Progenitor cell of endocrine pancreas (in vitro differentiated cells): Measurements from ENCODE around the gene HK1. TPM values are rescaled to one million over a fixed set of nuclear protein-coding genes. Genes with fewer than 3 reads are reported as not detected.

Experiments
- DNase-seq: peaks from one replicate; pipeline ENCODE4 v3.0.0; 2021; ENCODE audit warnings: low spot score; ENCODE audit not compliant: unreplicated experiment
- H3K27ac Mint-ChIP-seq: 2 replicates; pipeline ENCODE4 v1.8.0; 2021; ENCODE audit warnings: mild to moderate bottlenecking, moderate library complexity, mixed read lengths
- H3K27me3 Mint-ChIP-seq: 2 replicates; pipeline ENCODE4 v1.8.0; 2021; ENCODE audit warnings: mixed read lengths
- H3K36me3 Mint-ChIP-seq: 2 replicates; pipeline ENCODE4 v1.8.0; 2022; ENCODE audit warnings: mixed read lengths; ENCODE audit not compliant: insufficient read depth
- H3K4me1 Mint-ChIP-seq: 2 replicates; pipeline ENCODE4 v1.8.0; 2021; ENCODE audit warnings: low read depth, mixed read lengths
- H3K4me3 Mint-ChIP-seq: 2 replicates; pipeline ENCODE4 v1.8.0; 2021; ENCODE audit warnings: low read depth, mild to moderate bottlenecking, moderate library complexity, mixed read lengths
- H3K9me3 Mint-ChIP-seq: 2 replicates; pipeline ENCODE4 v1.8.0; 2021; ENCODE audit warnings: low read depth, mixed read lengths
- CTCF ChIP-seq: fragments of 200-600 bp; sonication (generic); IDR thresholded peaks from one replicate; pipeline ENCODE4 v1.5.0; 2021; ENCODE audit warnings: antibody characterized with exemption, mild to moderate bottlenecking; ENCODE audit not compliant: unreplicated experiment
- total RNA-seq: library from RNA; stranded (reverse); gene quantifications from 2 replicates; pipeline ENCODE4 v1.2.1, GENCODE V29; 2021

The HK1 gene
- total RNA-seq, 1 donor from 2014 or later, result 32.5 TPM

GRCh38 chr10:69254877-69255276 lies 23.4 kb upstream of the HK1 start:
- Mint-ChIP-seq H3K27me3 (no peaks in the 10 kb centered on the region), H3K9me3 (peaks cover 4% of the 10 kb centered on the region), H3K4me1 (no peaks in the 10 kb centered on the region), H3K27ac (no peak overlapping the region), H3K36me3 (peaks cover 2% of the 10 kb centered on the region), H3K4me3 (no peak overlapping the region)
- TF ChIP-seq CTCF, result no peak
- DNase-seq, result no peak

GRCh38 chr10:69259547-69260243 lies 18.6 kb upstream of the HK1 start:
- no peak overlapping the region for H3K27ac Mint-ChIP-seq

GRCh38 chr10:69261184-69261583 lies 17.1 kb upstream of the HK1 start:
- Mint-ChIP-seq H3K4me3 (no peak overlapping the region), H3K4me1 (no peaks in the 10 kb centered on the region), H3K36me3 (no peaks in the 10 kb centered on the region), H3K9me3 (no peaks in the 10 kb centered on the region), H3K27ac (no peak overlapping the region), H3K27me3 (peaks cover 11% of the 10 kb centered on the region)
- TF ChIP-seq CTCF, result no peak
- no peak for DNase-seq

More at GRCh38 chr10:69259547-69260243, 18.6 kb upstream of the HK1 start:
- no peak for DNase-seq
- no peaks in the 10 kb centered on the region for H3K4me1 Mint-ChIP-seq
- no peaks in the 10 kb centered on the region for H3K9me3 Mint-ChIP-seq
- H3K4me3 Mint-ChIP-seq, result no peak overlapping the region
- H3K36me3 Mint-ChIP-seq, result no peaks in the 10 kb centered on the region
- no peak for TF ChIP-seq CTCF
- H3K27me3 Mint-ChIP-seq, result peaks cover 3% of the 10 kb centered on the region

- Mint-ChIP-seq H3K27me3 (peaks cover 17% of the 10 kb centered on the region), H3K9me3 (no peaks in the 10 kb centered on the region), H3K36me3 (no peaks in the 10 kb centered on the region), H3K4me1 (no peaks in the 10 kb centered on the region), H3K27ac (no peak overlapping the region), H3K4me3 (no peak overlapping the region)
- TF ChIP-seq CTCF, result no peak
- no peak for DNase-seq
Measured at GRCh38 chr10:69262292-69262751, 16.0 kb upstream of the HK1 start.

GRCh38 chr10:69265521-69265920 lies 12.8 kb upstream of the HK1 start:
- no peaks in the 10 kb centered on the region for H3K36me3 Mint-ChIP-seq
- no peaks in the 10 kb centered on the region for H3K9me3 Mint-ChIP-seq
- H3K27ac Mint-ChIP-seq, result no peak overlapping the region
- H3K4me1 Mint-ChIP-seq, result no peaks in the 10 kb centered on the region
- H3K27me3 Mint-ChIP-seq, result peaks cover 20% of the 10 kb centered on the region
- TF ChIP-seq CTCF, result no peak
- no peak for DNase-seq
- H3K4me3 Mint-ChIP-seq, result no peak overlapping the region
